Stimulated activated CD8-positive, alpha-beta memory T cell treated with anti-CD3 and anti-CD28 coated beads, Interleukin-15, amount 100 ng/mL, for 1 hour (primary cell): Measurements from ENCODE around the gene SLITRK6.
"Not testable (repeated sequence)": the region's sequence is repeated elsewhere in the genome, so short reads cannot be mapped to it uniquely, and the experiment has no call there.

Source experiments
- DNase-seq: peaks from one replicate; pipeline ENCODE4 v3.0.0-alpha.2; 2020; ENCODE audit warnings: low read depth

The SLITRK6 gene

GRCh38 chr13:85799097-85799582 is at the start of gene SLITRK6:
TSS of gene SLITRK6 (minus strand) at chr13:85799419. CDS start at chr13:85796508, 2,911 bp downstream.
- DNase-seq = no peak

- DNase-seq = no peak
These were observed 47.8 kb upstream of the SLITRK6 start for GRCh38 chr13:85847012-85847411.

GRCh38 chr13:85841427-85841826 is 42.2 kb upstream of the SLITRK6 start:
- no peak for DNase-seq

- DNase-seq = no peak
These were observed 34.7 kb upstream of the SLITRK6 start for GRCh38 chr13:85833921-85834320.

GRCh38 chr13:85828094-85828684 is 29.0 kb upstream of the SLITRK6 start:
- DNase-seq = no peak

- no peak for DNase-seq
These were observed 26.2 kb upstream of the SLITRK6 start for GRCh38 chr13:85825454-85825853.

- DNase-seq = no peak
These were observed 24.6 kb upstream of the SLITRK6 start for GRCh38 chr13:85823832-85824231.

GRCh38 chr13:85819513-85819912 is 20.3 kb upstream of the SLITRK6 start:
- no peak for DNase-seq

- DNase-seq = no peak
These were observed 17.2 kb upstream of the SLITRK6 start for GRCh38 chr13:85816413-85816812.

- no peak for DNase-seq
These were observed 13.1 kb upstream of the SLITRK6 start for GRCh38 chr13:85812282-85812681.

- DNase-seq = no peak
These were observed 9.6 kb upstream of the SLITRK6 start for GRCh38 chr13:85808811-85809210.

- DNase-seq = no peak
These were observed 7.4 kb upstream of the SLITRK6 start for GRCh38 chr13:85806553-85807175.

GRCh38 chr13:85798556-85798955 is 663 bp downstream of the SLITRK6 start:
- no peak for DNase-seq

GRCh38 chr13:85797311-85797710 is 1.9 kb downstream of the SLITRK6 start:
- DNase-seq = no peak

- no peak for DNase-seq
These were observed 14.0 kb downstream of the SLITRK6 start for GRCh38 chr13:85785205-85785604.

- no peak for DNase-seq
These were observed 26.9 kb downstream of the SLITRK6 start for GRCh38 chr13:85772367-85772766.

- DNase-seq = no peak
These were observed 27.4 kb downstream of the SLITRK6 start for GRCh38 chr13:85771856-85772255.

- DNase-seq = no peak
These were observed 30.3 kb downstream of the SLITRK6 start for GRCh38 chr13:85768946-85769345.

- DNase-seq = no peak
These were observed 44.1 kb downstream of the SLITRK6 start for GRCh38 chr13:85755123-85755522.

GRCh38 chr13:85743201-85743770 is 55.9 kb downstream of the SLITRK6 start:
- DNase-seq = not testable (repeated sequence)
